PC-9 (cell line): ENCODE data around the gene LAMC3.

Experiments used
- EZH2 ChIP-seq: fragments of 200-600 bp; sonication (generic); IDR thresholded peaks from 2 replicates; pipeline ENCODE4 v1.8.0; 2017; ENCODE audit warnings: antibody characterized with exemption, low read depth
- TF ChIP-seq, protein P1 (sequence below): fragments of 200-600 bp; sonication (generic); conservative IDR thresholded peaks from 2 replicates; pipeline ENCODE4 v1.6.1; 2017; ENCODE audit warnings: mixed run types, antibody characterized with exemption, mild to moderate bottlenecking, moderate library complexity

DNA sequence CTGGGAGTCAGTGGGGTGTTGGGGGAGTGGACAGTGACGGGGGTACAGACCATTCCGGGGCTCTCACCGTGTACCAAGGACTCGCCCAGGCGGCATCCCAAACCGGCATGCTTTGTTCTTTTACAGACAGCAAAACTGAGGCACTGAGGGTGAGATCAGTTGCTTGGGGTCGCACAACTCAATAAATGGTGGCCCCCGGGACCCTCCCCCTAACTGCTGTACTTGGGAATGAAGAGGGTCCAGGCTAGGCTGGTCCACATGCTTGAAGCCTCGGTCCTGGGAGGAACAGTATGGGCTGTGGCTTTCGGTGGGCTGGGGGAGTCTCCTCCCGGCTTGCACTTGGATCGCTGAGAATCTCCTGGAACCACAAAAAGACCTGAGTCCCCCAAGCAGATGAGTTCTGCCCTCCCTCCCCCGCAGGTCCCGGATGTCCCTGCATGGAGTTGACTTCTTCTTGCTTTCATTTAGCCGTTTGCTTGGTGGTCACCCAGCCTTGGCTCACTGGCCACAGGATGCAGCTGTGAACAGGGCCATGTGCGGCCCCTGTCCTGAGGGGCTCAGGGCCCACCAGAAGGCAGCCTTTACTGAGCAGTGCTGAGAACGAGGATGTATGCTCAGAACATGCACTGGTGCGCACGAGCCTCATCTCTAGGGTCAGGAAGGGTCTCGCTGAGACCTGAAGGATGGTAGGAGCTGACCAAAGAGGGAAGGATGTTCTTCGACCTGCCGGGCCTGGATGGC, 4.2 kb downstream of the LAMC3 start:
- TF ChIP-seq, protein P1, sequence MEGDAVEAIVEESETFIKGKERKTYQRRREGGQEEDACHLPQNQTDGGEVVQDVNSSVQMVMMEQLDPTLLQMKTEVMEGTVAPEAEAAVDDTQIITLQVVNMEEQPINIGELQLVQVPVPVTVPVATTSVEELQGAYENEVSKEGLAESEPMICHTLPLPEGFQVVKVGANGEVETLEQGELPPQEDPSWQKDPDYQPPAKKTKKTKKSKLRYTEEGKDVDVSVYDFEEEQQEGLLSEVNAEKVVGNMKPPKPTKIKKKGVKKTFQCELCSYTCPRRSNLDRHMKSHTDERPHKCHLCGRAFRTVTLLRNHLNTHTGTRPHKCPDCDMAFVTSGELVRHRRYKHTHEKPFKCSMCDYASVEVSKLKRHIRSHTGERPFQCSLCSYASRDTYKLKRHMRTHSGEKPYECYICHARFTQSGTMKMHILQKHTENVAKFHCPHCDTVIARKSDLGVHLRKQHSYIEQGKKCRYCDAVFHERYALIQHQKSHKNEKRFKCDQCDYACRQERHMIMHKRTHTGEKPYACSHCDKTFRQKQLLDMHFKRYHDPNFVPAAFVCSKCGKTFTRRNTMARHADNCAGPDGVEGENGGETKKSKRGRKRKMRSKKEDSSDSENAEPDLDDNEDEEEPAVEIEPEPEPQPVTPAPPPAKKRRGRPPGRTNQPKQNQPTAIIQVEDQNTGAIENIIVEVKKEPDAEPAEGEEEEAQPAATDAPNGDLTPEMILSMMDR, result no peak
- TF ChIP-seq EZH2, result no peak
